ENCODE results near the gene WBP2. TPM values are rescaled to one million over a fixed set of nuclear protein-coding genes. Genes with fewer than 3 reads are reported as not detected.

Gene WBP2
- polyA plus RNA-seq, 3 donors, result 62.4 to 93.3 (median 67.9) TPM

- 94% methylated on average over 13 of the region's 16 CpGs for WGBS (ENCODE audit: insufficient coverage)
- Histone ChIP-seq H3K4me3 (replicated peaks in 1 of 3; ENCODE audit: low read depth in 2 of 3, low read length in 3 of 3) (no peak overlapping the region), H3K36me3 (replicated peaks in 1 of 2; ENCODE audit: control insufficient read depth in 1 of 2, insufficient read depth in 2 of 2, low read length in 2 of 2) (peaks cover 42 to 44% of the 10 kb centered on the region in 2 donors), H3K79me2 (ENCODE audit: insufficient read depth, low read length) (peaks cover 23% of the 10 kb centered on the region), H3K27me3 (ENCODE audit: control insufficient read depth in 2 of 2, insufficient read depth in 2 of 2, low read length in 2 of 2) (no peaks in the 10 kb centered on the region), H3K27ac (ENCODE audit: low read depth in 1 of 2, low read length in 2 of 2) (no peak overlapping the region), H3K9me3 (replicated peaks in 1 of 2; ENCODE audit: control insufficient read depth in 1 of 2, insufficient read depth in 1 of 2, low read length in 2 of 2) (no peaks in the 10 kb centered on the region), H2AFZ (ENCODE audit: insufficient read depth, low read depth, low read length, poor library complexity, severe bottlenecking) (no peak overlapping the region), H3K9ac (ENCODE audit: insufficient read depth, low read length, poor library complexity, severe bottlenecking) (no peak overlapping the region), H3K4me2 (replicated peaks; ENCODE audit: extremely low read depth, low read length, poor library complexity, severe bottlenecking) (no peak overlapping the region), H3K4me1 (ENCODE audit: control insufficient read depth in 1 of 2, insufficient read depth in 2 of 2, low read length in 2 of 2) (peaks cover 20 to 25% of the 10 kb centered on the region in 2 donors), H4K20me1 (ENCODE audit: insufficient read depth, low read length) (peaks cover 12% of the 10 kb centered on the region)
- H3K9me3 Mint-ChIP-seq, result peaks cover 0 to 2% (median 0%) of the 10 kb centered on the region in 7 donors
- no peak overlapping the region for H3K27ac Mint-ChIP-seq
- TF ChIP-seq, protein P1, sequence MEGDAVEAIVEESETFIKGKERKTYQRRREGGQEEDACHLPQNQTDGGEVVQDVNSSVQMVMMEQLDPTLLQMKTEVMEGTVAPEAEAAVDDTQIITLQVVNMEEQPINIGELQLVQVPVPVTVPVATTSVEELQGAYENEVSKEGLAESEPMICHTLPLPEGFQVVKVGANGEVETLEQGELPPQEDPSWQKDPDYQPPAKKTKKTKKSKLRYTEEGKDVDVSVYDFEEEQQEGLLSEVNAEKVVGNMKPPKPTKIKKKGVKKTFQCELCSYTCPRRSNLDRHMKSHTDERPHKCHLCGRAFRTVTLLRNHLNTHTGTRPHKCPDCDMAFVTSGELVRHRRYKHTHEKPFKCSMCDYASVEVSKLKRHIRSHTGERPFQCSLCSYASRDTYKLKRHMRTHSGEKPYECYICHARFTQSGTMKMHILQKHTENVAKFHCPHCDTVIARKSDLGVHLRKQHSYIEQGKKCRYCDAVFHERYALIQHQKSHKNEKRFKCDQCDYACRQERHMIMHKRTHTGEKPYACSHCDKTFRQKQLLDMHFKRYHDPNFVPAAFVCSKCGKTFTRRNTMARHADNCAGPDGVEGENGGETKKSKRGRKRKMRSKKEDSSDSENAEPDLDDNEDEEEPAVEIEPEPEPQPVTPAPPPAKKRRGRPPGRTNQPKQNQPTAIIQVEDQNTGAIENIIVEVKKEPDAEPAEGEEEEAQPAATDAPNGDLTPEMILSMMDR (IDR thresholded peaks at IDR 0.05), result no peak
- DNase-seq, result no peak
- no peak overlapping the region for H3K4me3 Mint-ChIP-seq
- H3K36me3 Mint-ChIP-seq, result peaks cover 33 to 53% of the 10 kb centered on the region in 2 donors
- H3K27me3 Mint-ChIP-seq (ENCODE audit: low read depth in 3 of 3), result peaks cover 0 to 5% (median 2%) of the 10 kb centered on the region in 3 donors
- intact Hi-C loops (cut with micrococcal nuclease), result loop anchor here in 1 of 2 donors (5.0 kb wide), 1 partner anchor 41 kb away; the partner anchor contains the start of gene WBP2
- peaks cover 22% of the 10 kb centered on the region for H3K4me1 Mint-ChIP-seq
Observed at GRCh38 chr17:75898791-75899190, 43.7 kb upstream of the WBP2 start.

- Mint-ChIP-seq H3K4me3 (no peak overlapping the region), H3K9me3 (peaks cover 0 to 2% (median 0%) of the 10 kb centered on the region in 7 donors), H3K27ac (no peak overlapping the region), H3K4me1 (peaks cover 22% of the 10 kb centered on the region), H3K36me3 (peaks cover 33 to 54% of the 10 kb centered on the region in 2 donors), H3K27me3 (ENCODE audit: low read depth in 3 of 3) (peaks cover 0 to 5% (median 2%) of the 10 kb centered on the region in 3 donors)
- H3K9me3 ChIP-seq (replicated peaks in 1 of 2; ENCODE audit: control insufficient read depth in 1 of 2, insufficient read depth in 1 of 2, low read length in 2 of 2), result no peaks in the 10 kb centered on the region
- intact Hi-C loops (cut with micrococcal nuclease), result loop anchor here in 1 of 2 donors (5.0 kb wide), 1 partner anchor 41 kb away; the partner anchor contains the start of gene WBP2
- TF ChIP-seq, protein P1 (IDR thresholded peaks at IDR 0.05), result no peak
- H4K20me1 ChIP-seq (ENCODE audit: insufficient read depth, low read length), result peaks cover 18% of the 10 kb centered on the region
- H3K27me3 ChIP-seq (ENCODE audit: control insufficient read depth in 2 of 2, insufficient read depth in 2 of 2, low read length in 2 of 2), result no peaks in the 10 kb centered on the region
- H3K4me2 ChIP-seq (replicated peaks; ENCODE audit: extremely low read depth, low read length, poor library complexity, severe bottlenecking), result no peak overlapping the region
- no peak for DNase-seq
- H3K79me2 ChIP-seq (ENCODE audit: insufficient read depth, low read length), result peaks cover 17% of the 10 kb centered on the region
- no peak overlapping the region for H3K4me3 ChIP-seq (replicated peaks in 1 of 3; ENCODE audit: low read depth in 2 of 3, low read length in 3 of 3)
- no peak overlapping the region for H3K27ac ChIP-seq (ENCODE audit: low read depth in 1 of 2, low read length in 2 of 2)
- H3K36me3 ChIP-seq (replicated peaks in 1 of 2; ENCODE audit: control insufficient read depth in 1 of 2, insufficient read depth in 2 of 2, low read length in 2 of 2), result peaks cover 42 to 44% of the 10 kb centered on the region in 2 donors
- H3K4me1 ChIP-seq (ENCODE audit: control insufficient read depth in 1 of 2, insufficient read depth in 2 of 2, low read length in 2 of 2), result peaks cover 18 to 23% of the 10 kb centered on the region in 2 donors
- WGBS (ENCODE audit: insufficient coverage), result 96% methylated on average over 3 of the region's 8 CpGs
- H3K9ac ChIP-seq (ENCODE audit: insufficient read depth, low read length, poor library complexity, severe bottlenecking), result no peak overlapping the region
- no peak overlapping the region for H2AFZ ChIP-seq (ENCODE audit: insufficient read depth, low read depth, low read length, poor library complexity, severe bottlenecking)
Observed at GRCh38 chr17:75898065-75898464, 42.9 kb upstream of the WBP2 start.

All from CD14-positive monocyte (primary cell).